ENCODE measurements around the gene BICRAL.
"Not testable (repeated sequence)": the region's sequence is repeated elsewhere in the genome, so short reads cannot be mapped to it uniquely, and the experiment has no call there.

Gene BICRAL

DNA sequence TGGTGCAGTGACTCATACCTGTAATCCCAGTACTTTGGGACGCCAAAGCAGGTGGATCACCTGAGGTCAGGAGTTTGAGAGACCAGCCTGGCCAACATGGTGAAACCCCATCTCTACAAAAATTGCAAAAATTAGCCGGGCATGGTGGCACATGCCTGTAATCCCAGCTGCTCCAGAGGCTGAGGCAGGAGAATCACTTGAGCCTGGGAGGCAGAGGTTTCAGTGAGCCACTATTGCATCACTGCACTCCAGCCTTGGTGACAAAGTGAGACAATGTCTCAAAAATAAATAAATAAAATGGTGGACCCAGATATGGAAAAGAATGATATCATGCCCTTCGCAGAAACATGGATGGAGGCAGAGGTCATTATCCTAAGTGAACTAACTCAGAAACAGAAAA is 15.8 kb downstream of the BICRAL start:
- DNase-seq, result not testable (repeated sequence)

DNA sequence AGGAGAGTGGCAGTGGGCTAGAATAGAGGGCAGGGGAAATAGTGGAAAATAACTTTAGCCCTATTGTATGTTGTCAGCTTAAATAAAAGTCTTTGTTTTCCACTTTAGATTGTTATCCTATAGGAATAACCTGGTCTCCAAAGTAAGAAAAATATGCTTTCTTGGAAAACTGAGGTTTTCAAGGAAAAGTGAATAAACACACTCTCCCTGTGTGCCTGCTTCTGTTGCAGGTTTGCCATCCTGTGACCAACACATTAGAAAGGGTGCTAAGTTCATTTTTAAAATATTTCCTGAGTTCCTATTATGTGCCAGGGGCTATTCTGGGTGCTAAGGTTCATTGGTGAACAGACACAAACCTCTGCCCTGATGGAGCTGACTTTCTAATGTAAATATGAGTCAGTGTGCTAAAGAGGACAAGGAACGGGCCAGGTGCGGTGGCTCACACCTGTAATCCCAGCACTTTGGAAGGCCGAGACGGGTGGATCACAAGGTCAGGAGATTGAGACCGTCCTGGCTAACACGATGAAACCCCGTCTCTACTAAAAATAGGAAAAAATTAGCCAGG is 23.5 kb downstream of the BICRAL start:
- no peak for DNase-seq

DNA sequence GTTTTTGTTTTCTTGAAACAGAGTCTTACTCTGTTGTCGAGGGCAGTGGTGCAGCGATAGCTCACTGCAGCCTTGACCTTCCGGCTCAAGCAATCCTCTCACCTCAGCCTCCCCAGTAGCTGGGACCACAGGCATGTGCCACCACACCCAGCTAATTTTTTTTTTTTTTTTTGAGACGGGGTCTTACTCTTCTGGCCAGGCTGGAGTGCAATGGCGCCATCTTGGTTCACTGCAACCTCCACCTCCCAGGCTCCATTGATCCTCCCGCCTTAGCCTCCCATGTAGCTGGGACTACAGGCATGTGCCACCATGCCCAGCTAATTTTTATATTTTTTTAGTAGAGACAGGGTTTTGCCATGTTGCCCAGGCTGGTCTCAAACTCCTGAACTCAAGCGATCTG is 24.5 kb downstream of the BICRAL start:
- DNase-seq, result not testable (repeated sequence)

DNA sequence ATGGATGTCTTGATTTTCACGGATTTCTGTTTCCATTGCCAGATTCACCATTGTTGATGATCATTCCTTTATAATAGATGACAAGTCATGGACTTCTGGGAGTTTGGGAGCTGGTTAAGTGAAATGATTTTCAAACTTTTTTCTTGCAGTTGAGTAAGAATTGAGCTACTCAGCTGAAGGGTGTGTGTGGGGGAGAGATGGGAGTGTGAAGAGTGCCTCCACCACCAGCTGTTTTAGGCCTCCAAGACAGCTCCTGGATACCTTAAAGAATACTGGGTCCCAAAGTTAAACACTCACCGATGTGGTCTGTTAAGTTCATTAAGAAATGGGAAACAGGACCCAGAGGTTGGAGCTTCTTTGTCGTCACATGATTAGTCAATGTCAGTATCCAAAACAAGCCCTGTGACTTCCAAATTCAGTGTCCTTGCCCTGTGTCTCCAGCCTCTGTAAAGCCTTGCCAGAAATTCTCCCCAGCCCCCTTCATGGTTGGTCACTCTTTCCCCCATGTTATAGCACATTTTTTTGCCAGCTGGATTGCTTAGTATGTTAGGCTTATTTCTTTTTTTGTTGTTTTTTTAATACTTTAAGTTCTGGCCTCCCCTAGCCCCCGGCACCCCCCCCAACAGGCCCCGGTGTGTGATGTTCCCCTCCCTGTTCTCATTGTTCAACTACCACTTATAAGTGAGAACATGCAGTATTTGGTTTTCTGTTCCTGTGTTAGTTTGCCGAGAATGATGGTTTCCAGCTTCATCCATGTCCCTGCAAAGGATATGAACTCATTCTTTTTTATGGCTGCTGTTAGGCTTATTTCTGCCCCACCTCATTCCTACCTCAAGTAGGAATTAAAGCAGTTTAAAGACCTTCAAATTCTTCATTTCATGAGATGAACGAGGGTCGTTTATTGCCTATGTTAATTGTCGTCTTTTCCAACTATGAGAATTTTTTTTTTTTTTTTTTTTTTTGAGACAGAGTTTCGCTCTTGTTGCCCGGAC is 26.9 kb downstream of the BICRAL start:
- DNase-seq, result no peak

DNA sequence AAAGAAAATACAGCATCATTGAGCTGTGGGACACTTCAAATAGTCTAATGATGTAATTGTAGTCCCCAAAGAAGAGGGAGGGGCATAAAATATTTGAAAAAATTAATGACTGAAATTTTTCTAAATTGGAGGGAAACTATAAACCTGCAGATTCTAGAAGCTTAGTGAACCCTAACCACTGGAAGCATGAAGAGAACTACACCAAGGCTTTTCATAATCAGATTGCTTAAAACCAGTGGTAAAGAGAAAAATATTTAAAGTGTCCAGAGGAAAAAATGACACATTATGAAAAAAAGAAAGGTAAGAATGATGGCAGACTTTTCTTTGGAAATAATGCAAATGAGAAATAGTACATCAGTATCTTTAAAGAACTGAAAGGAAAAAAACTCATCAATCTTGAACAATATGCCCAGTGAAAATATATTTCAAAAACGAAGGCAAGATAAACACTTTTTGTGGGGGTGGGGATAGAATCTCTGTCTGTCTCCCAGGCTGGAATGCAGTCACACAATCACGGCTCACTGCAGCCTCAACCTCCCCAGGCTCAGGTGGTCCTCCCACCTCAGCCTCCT is 31.3 kb downstream of the BICRAL start:
- no peak for DNase-seq

DNA sequence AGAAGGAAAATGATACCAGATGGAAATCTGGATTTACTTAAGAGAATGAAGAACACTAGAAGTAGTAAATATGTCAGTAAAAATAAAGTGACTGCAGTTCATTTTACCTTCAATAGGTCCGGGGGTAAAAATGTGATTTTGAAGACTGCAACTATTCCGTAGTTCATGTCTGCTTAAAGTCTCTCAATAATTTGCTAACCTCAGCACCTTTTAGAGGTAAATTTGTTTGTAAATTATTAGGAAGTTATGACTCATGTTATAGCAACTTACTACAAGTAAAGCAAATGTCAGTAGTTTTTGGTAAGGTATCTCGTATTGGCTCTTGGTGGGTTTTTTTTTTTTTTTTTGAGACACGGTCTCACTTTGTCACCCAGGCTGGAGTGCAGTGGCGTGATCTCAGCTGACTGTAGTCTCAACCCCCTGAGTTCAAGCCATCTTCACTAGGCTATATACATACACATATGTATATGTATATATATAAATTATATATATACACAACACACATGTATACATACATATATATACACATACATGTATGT is 32.1 kb downstream of the BICRAL start:
- no peak for DNase-seq

DNA sequence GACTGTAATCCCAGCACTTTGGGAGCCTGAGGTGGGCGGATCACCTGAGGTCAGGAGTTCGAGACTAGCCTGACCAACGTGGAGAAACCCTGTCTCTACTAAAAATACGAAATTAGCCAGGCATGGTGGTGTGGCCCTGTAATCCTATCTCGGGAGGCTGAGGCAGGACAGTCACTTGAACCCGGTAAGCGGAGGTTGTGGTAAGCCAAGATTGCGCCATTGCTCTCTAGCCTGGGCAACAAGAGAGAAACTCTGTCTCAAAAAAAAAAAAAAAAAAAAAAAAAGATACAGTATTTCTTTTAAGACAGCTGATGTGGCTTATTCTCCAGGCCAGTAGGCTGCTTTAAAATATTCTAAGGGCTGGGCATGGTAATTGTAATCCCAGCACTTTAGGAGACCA is 33.9 kb downstream of the BICRAL start:
- peak; percentile 32 for DNase-seq

DNA sequence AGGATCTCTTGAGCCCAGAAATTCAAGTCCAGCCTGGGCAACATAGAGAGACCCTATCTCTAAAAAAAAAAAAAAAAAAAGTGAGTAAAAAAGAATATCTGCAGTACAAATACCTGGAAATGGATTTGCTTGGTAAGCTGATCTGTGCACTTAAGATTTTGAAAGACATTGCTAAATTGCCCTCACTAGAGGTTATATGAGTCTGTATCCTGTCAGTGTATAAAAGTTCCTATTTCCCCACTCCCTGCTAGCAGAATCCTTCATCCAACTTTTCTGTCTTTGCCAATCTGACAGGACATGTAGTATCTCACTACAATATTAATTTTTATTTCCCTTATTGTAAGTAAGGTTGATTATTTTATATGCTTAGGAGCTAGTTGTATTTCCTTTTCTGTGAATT is 36.1 kb downstream of the BICRAL start:
- no peak for DNase-seq

DNA sequence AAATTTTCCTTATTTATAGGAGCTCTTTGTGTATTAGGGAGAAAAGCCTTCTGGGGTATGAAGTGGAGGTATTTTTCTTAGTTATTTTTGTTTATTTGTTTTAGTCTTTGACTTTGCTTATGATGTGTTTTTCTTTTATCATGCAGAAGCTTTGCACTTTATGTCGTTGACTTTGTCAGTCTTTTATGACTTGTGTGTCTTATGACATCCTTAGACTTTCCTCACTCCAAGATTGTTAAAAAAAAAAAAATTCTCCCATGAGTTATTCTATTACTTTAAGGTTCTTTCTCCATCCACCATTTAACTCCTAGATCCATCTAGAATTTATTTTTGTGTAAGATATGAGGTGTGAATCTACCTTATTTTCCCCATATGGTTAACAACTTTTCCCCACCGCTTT is 36.6 kb downstream of the BICRAL start:
- no peak for DNase-seq

DNA sequence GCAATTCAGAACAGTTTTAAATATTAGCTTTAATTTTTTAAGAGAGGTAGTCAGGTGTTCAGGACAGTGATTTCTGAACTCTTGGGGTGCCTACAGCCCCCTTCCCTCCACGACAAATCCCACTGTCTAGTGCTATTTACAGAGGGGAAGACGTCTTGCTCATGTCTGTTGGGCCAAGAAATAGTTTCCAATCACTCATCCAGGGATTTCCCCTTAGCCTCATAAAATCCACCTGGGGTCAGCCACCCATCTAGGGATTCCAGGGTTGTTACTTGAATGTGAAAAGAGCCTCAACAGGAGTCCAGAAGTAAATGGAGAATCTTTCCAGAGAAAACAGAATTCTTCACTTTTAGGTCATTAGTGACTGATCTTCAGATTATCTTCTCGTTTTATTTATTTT is 37.0 kb downstream of the BICRAL start:
- no peak for DNase-seq

DNA sequence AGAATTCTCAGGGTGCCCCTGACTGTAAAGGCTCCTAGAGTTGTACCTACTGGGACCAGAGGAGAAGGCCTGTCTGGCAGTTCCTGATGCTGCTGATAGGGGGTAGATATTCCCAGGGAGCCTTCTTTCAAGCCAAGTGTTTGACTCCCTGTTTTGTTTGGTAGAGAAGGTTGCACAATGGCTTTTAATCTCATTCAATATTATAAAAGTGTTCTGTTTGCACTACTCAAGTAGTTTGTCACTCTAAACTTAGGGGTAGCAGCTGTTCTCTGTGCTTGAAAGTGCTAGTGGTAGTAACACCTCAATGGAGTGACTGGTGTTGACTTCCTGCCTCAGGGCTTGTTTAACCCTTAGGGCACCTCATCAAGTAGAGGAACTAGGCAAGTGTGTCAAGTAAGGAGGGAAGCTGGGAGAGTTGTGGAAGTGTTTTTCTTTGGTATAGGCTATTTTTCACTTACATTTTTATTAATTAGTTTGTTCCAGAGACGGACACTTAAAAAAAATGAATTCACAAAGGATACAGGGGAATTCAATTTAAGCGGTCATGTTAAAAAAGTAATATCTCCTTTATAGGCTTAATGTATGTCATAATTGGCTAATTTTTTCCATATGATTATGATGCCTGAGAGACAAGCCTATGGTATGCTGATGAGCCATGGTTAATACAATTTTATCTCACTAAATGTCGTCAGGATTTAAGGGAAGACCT is 38.1 kb downstream of the BICRAL start:
- DNase-seq, result no peak

DNA sequence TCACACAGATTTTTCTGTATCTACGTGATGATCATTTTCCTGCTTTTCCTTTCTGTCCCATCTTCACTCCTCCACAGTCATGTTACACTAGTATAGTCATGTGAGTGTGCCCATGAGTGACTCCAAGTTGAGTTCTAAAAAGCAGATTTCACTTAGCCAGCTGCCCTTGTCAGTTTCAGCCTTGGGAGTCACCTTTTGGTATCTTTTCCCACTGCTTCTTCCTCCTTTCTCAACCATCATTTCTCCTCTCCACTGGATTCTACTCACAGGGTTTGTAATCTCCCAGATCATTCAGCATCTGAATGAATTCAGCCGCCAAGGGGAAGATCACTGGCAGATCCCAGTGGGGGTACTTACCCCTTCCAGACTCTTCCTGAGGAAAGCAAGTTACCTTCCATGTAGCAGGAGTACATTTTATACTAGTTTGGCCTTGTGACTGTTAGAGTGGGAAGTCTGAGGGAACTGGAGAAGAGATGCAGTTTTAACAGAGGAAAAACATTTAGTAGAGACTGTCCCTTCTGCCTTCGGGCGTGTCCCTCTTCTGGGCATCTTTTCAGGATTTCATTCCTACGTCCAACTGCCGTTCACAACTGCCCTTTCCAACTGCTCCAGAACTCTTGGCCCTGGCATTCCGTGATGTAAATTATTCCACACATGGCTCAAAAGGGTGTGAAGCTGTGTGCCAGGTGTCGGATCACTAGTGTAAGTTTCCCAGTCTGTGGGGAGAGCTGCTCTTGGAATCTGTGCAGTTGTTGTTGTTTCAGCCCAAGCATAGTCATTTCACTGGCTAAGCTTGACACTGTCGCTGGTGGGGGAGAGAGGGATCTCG is 38.9 kb downstream of the BICRAL start:
- DNase-seq, result no peak

DNA sequence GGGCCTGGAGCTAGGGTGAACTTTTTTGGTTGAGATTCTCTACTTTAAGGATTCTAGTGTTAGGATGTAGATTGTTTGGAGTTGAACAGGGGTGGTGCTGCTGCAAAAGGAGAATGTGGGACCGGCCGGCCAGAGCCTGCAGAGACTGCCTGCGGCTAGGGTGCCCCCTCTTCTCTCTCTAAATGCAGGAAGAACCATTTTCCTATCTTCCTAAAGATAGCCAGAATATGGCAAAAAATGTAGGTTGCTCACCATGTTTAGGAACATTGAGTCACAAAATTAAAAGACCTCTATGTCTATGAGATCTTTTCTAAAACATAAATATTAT is 39.5 kb downstream of the BICRAL start:
- no peak for DNase-seq

DNA sequence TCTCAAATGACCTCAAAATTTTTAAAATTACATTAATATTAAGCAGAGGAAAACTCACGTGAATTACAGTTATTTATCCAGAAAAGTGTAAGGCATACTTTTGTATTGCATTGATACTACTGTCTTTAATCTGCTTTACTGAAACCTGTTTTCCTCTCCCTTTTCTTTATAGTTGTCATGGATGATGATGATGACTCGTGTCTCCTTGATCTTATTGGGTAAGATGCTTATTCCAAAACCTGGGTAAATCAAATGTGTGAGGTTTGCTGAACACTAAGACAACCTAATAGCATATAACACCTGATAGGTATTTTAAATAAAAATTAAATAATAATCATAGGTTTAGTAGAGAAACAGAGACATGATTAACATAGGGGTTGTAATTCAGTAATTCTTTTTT is 40.0 kb downstream of the BICRAL start:
- no peak for DNase-seq

DNA sequence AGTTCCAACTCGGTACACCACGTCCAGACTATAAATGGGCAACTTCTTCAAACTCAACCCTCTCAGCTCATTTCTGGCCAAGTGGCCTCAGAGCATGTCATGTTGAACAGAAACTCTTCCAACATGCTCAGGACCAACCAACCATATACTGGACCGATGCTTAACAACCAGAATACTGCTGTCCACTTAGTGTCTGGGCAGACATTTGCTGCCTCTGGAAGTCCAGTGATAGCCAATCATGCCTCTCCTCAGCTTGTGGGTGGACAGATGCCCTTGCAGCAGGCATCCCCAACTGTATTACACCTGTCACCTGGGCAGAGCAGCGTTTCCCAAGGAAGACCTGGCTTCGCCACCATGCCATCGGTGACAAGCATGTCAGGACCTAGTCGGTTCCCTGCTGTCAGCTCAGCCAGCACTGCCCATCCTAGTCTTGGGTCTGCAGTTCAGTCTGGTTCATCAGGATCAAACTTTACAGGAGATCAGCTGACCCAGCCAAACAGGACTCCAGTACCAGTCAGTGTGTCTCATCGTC is 47.8 kb downstream of the BICRAL start:
- no peak for DNase-seq

DNA sequence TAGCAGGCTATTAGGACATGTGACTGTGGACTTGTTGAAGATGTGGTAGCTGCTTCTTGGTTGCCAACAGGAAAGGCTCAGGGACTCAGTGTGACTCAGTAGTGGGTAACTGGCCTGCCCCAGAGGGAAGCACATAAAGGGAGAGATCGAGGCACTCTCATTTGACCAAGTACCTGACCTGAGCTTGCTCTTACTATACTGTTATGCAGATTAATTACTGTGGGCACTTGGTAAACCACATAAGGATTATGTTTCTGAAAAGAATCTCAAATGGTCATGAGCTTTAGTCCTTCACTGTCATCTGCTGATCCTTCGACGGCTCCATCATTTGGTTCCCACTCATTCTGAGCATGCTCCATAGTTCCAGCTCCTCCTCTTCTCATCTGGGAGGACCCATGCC is 49.4 kb downstream of the BICRAL start:
- no peak for DNase-seq

DNA sequence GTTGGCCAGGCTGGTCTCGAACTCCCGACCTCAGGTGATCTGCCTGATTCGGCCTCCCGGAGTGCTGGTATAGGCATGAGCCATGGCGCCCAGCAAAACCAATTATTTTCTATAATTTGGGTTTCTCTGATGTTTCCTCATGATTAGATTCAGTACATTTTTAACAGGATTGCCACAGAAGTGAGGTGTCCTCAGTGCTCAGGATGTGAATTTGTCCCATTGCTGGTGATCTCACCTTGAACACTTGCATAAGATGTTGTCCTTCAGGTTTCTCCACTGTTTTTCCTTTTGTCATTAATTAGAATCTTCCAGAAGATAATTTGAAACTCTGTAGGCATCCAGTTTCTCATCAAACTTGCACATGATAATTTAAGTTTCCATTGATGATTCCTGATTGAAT is 52.2 kb downstream of the BICRAL start:
- DNase-seq, result no peak

DNA sequence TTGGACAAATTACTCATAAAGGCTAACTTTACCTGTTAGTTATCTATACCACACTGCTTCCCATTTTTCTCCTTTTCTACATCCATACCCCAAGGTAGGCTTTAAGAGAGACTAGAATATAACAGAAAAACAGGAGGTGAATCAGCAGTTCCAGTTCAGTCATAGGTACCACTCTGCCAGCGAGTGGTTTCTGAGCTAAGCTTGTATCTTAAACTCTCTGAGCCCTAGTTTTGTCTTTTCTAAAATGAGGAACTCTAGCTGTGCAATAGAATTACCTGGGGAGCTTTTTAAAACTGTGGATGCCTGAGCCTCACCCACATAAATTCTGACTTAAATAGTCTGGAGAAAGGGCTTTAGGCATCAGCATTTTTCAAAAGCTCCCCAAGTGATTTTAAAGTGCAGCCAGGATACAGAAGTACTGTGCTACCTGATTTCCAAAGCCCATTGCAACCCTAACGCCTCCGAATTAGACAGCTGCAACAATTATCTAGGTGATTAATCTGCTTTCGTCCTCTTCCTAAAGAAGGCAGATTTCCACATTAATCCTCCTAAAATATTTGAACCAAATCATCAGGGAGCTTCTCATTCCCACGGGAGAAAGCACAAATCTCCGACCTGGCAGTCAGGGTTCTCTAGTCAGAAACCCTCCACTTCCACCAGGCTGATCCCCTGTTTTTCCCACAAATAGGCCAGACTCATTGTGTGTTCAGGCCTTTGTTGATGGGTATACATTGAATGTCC is 60.2 kb downstream of the BICRAL start:
- DNase-seq, result no peak

DNA sequence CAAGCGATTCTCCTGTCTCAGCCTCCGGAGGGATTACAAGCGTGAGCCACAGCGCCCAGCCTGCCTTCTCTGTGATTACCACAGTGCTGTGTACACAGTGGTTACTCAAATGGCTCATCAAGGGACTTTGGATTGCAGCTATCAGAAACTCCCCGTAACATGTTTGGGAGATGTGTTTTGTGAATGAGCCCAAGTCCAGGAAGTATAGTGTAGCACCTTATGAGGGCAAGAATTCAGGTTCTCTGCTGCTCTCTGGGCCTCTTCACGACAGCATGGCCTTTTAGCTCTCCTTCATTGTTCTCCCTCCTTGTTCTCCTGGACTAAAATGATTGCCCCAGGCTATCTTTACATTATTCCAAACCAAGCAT is 63.5 kb downstream of the BICRAL start:
- DNase-seq, result no peak

DNA sequence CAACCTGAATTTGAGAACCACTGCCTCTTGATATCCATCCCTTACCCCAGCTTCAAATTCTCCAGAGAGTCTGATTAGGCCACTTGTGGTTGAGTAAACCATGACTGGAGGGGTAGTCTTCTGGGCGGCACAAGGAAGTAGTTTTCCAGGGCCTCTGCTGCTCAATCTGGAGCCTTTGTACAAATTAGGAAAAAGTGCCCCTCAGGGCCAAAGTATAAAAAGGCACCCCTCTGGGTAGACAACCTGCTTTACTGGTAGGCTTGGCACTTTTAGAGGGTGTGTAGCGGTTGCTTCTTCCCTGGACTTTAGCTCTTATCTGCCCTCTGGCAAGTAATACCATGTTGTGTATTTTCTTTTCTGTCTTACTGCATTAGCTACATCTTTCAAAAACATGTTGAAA is 64.7 kb downstream of the BICRAL start:
- no peak for DNase-seq

DNA sequence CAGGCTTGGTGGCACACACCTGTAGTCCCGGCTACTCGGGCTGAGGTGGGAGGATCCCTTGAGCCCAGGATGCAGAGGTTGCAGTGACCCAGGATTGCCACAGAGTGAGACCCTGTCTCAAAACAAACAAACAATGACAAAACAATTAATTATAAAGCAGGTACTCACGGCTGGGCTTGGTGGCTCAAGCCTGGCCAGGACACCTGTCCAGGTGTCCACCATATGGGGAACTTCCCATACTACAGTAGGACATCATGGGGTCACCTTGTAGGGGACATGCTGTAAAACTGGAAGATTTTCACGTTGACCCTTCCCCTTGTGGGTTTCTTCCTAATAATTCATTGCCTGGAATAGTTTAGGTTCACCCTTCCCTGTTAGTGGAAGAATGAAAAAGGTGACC is 66.8 kb downstream of the BICRAL start:
- DNase-seq, result no peak

DNA sequence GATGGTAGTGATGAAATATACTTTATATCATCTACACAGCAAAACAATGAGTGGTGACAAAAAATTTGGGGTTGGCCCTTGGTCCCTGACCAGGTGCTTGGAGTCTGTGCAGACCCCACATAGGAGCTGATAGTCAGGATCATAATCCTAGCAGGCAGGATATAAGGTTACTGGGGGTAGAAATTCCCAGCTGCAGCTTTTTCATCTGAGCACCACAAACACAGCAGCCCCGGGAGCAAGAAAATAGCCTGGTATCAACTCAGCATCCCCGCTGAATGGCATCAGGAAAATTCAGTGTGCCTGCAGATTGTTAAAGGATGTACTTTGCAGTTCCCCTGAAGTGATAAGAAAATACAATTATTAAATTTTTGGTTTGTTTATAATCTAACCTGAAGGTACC is 69.7 kb downstream of the BICRAL start:
- no peak for DNase-seq
